HG03442 (cell line): Measurements from ENCODE around the gene IPO11.
"Not testable (repeated sequence)": the region's sequence is repeated elsewhere in the genome, so short reads cannot be mapped to it uniquely, and the experiment has no call there.

Experiments used
- ATAC-seq: cut with Tn5 transposase; IDR thresholded peaks from one replicate; pipeline ENCODE4 v1.9.1; 2021; ENCODE audit warnings: mild to moderate bottlenecking, moderate library complexity; ENCODE audit not compliant: unreplicated experiment

The IPO11 gene

DNA sequence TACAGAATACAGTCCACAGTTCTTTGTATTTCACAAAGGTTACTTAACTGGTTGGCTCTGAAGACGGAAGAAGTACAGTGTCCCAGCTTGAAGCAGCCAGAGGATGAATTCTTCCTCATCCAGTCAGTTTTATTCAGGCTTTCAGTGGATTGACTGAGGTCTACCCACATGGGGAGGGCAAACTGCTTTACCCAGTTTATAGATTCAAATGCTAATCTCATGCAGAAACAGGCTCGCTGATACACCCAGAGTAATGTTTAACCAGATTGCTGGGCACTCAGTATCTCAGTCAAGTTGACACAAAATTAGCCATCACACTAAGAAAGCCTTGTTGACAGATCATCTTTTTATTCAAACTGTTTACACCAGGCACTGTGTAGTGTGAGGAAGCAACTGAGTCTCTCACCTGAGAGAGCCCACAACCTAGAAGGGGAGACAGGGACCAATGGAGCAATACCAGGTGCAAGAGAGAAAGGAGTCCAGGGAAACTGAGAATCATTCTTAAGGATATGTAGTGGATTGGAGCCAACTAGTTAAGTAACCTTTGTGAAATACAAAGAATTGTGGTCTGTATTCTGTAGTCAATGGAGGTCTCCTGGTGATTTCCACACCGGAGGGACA is 181.9 kb downstream of the IPO11 start:
- ATAC-seq: no peak

- no peak for ATAC-seq
Observed at GRCh38 chr5:62596096-62596495, 183.5 kb downstream of the IPO11 start.

GRCh38 chr5:62596691-62597090 is 184.1 kb downstream of the IPO11 start:
- no peak for ATAC-seq

- no peak for ATAC-seq
Observed at GRCh38 chr5:62597314-62597713, 184.8 kb downstream of the IPO11 start.

DNA sequence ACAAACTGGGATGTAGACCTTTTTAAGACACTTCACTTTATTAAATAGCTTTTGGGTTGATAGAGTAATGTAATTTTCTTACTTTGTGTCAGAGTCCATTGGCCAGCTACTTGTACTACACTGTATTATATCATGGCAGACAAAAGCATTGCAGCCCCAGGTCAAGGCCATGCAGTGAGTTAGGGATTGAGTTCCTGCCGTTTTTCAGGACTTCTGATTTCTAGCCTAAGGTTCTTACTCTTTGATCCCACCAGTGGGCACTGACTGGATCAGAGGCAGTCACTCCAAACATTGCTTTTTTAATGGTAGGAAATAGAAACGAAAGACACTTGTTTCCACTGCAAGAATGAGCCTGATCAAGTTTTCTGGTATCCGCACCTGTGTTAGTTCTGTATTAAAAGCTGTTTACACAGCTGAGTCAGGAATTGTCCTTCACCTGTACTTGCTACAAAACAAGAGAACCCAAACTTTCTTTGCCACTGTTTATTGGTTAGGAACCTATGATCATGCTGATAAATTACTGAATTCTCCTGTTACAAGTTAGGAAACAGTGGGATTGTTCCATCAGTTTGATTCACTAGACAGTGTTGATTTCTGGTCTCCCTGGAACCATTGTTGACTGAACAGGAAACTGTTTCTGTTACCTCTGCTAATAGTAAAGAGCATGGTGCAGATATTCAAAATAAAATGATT is 188.1 kb downstream of the IPO11 start:
- no peak for ATAC-seq

DNA sequence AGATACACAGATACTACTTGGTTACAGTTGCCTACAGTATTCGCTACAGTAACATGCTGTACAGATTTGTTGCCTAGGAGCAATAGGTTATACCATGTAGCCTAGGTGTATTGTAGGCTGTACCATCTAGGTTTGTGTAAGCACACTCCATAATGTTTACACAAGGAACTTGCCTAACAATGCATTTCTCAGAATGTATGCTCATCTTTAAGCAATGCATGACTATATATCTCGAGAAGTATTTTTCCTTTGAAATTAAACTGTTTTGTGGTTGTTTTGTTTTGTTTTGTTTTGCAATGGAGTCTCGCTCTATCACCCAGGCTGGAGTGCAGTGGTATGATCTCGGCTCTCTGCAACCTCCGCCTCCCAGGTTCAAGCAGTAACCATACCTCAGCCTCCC is 191.4 kb downstream of the IPO11 start:
- ATAC-seq: no peak

- ATAC-seq: no peak
Observed at GRCh38 chr5:62605638-62606037, 193.1 kb downstream of the IPO11 start.

- ATAC-seq: no peak
Observed at GRCh38 chr5:62606878-62607277, 194.3 kb downstream of the IPO11 start.

DNA sequence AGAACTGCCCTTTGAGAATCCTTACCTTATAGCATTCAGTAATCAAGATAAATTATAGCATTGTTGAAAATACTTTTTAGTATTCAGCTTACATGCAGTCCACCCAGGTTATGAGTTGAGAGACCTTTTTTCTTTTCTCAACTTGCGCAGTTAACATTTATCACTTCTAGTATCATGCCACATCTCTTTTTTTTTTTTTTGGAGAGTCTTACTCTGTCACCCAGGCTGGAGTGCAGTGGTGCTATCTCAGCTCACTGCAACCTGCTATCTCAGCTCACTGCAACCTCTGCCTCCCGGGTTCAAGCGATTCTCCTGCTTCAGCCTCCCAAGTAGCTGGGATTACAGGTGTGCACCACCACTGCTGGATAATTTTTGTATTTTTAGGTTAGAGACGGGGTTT is 195.1 kb downstream of the IPO11 start:
- no peak for ATAC-seq

- no peak for ATAC-seq
Observed at GRCh38 chr5:62608529-62609511, 196.3 kb downstream of the IPO11 start.

DNA sequence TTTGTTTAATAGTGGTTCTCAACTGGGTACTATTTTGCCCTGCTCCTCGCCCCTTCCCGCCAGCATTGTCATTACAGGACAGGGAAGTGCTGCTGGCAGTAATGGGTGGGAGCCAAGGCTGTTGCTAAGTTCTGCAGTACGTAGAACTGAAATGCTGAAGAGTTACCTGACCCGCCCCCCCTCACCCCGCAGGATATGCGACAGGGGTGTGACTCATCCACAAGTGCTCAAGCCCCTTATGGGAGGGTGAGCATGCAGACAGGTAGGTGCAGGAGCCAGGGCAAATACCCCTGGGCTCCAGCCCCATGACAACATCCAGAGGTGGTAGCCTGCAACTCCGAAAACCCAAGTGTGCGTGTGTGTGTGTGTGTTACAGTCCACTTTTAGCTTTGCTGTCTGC is 201.8 kb downstream of the IPO11 start:
- ATAC-seq: no peak

- ATAC-seq: no peak
Observed at GRCh38 chr5:62616615-62617277, 204.2 kb downstream of the IPO11 start.

- no peak for ATAC-seq
Observed at GRCh38 chr5:62617943-62618342, 205.4 kb downstream of the IPO11 start.

DNA sequence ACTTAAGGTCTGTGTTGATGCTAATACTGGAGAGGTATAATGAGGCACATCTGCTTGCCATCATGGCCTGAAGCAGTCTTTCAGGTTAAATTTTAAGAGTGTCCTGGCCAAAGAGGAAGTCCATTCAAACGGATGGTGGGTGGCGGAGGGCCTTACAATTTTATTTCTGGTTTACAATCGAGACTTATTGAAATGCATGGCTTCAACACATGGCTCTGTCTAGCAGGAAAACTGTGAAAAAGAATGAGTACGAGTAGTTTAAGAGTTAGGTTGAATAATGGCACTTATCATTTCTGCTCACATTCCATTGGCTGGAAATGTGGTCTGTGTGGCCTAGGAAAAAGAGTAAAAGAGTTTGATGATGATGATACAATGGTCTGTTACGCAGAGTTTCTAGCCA is 208.2 kb downstream of the IPO11 start:
- ATAC-seq: no peak

- ATAC-seq: no peak
Observed at GRCh38 chr5:62621280-62621679, 208.7 kb downstream of the IPO11 start.

- no peak for ATAC-seq
Observed at GRCh38 chr5:62623271-62623670, 210.7 kb downstream of the IPO11 start.

DNA sequence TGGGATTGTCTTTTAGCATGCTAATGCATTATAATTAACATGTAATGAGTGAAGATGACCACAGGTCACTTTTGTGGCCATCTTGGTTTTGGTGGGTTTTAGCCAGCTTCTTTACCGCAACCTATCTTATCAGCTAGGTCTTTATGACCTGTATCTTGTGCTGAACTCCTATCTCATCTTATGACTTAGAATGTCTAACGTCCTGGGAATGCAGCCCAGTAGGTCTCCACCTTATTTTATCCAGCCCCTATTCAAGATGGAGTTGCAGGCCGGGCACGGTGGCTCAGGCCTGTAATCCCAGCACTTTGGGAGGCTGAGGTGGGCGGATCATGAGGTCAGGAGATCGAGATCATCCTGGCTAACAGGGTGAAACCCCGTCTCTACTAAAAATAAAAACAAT is 211.9 kb downstream of the IPO11 start:
- ATAC-seq: not testable (repeated sequence)

DNA sequence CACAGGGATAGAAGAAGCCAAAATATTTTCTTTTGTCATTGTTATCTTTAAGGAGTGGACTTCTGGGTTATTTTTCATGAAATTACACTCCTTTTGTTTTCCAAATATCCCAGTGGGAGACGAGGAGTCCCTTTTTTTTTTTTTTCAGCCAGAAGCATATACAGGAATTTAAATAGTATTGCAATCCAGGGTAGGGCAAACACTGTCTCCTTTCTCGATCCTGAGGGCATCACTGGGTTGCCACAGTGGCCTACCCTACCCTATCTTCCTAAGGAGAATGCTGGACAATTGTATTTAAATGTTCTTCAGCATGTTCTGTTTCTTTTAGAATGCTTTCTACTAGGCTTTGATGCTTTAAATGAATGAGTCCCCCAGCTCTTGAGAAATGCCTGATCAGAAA is 214.0 kb downstream of the IPO11 start:
- no peak for ATAC-seq

- no peak for ATAC-seq
Observed at GRCh38 chr5:62627121-62627520, 214.6 kb downstream of the IPO11 start.

DNA sequence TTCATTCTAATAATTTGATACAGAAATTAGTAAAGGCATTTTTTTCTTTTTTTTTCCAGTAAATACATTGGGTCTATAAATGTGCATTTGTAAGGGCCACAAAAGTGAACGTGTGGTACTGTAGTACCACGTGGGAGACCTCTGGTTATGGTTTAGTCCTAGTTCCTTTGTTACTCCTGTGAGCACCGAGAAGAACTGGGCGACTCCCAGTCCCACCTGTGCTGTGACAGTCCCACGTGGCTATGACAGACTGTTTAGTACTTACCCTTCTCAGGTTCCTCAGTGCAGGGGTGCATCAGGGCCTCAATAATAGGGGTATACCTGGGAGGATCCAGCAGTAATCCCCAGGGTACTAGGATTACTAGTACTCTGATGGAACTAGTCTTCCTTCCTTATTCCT is 215.3 kb downstream of the IPO11 start:
- ATAC-seq: no peak

DNA sequence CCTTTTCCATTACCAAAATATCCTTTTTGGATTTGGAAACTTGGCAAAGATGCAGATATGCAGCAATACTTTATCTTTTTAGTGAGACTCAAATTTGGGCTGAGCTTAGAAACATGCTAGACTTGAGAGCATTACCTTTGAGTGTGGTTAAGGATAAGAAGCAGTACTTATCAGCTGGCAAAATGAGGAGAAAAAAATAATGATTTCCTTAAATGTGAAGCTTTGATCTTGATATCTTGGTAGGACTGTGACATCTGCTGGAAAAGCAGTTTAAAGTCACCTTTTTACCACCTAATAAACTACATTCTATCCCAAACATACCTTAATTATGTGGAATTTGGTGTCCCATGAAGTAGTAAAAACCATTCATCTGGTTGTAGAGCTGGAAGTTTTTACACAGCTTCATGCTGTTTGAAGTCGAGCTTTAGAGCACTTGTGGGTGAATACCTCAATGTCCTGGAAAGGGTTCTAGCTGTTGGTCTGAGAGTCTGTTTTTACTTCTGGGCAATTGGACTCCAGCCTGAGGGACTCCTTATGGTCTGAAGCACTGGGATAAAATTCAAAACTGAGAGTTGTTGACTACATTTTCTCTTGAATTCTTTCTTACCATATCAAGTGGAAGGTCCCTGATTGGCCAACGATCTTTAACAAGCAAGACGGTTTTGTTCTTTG is 219.5 kb downstream of the IPO11 start:
- no peak for ATAC-seq
